HG03575 (cell line): ENCODE results near the gene CRMP1.

Experiments used
- ATAC-seq: cut with Tn5 transposase; IDR thresholded peaks from one replicate; pipeline ENCODE4 v1.9.1; 2021; ENCODE audit not compliant: unreplicated experiment, insufficient number of reproducible peaks, low FRiP score; ENCODE audit errors: extremely low read depth

CRMP1 gene

DNA sequence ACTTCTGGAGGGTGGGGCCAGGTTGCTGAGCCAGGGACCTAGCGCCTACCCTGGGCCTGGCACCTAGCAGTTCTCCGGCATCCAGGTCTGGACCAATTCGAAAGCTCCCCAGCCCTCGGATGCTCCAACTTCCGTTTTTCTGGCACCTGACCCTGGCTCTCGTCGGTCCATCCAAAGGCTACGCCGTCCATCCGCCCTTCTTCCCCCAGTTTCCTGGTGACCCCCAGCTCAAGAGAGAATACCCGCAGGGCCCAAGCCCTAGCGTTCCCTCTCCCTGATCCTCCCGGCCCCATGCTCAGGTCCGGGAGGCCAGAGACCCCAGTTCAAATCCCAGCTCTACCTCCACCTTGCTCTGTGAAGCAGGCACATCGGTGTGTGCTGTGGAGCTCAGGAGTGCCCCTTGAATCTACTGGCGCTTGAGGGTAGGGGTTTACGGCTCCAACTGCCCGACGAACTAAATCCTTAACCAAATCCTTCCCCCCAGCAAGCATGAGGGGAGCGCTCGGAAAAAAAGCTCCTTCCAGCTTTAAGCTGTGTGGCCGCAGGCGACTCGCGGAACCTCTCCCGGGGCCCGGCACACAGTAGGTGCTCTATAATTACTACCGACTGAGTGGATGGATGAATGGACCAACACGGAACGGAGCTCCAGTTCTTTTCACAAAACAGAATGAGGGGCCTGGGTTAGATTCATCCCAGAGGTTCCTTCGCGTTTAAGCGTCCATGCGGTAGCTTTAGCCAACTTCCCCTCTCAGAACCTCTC, 1.1 kb downstream of the CRMP1 start:
- ATAC-seq = no peak

DNA sequence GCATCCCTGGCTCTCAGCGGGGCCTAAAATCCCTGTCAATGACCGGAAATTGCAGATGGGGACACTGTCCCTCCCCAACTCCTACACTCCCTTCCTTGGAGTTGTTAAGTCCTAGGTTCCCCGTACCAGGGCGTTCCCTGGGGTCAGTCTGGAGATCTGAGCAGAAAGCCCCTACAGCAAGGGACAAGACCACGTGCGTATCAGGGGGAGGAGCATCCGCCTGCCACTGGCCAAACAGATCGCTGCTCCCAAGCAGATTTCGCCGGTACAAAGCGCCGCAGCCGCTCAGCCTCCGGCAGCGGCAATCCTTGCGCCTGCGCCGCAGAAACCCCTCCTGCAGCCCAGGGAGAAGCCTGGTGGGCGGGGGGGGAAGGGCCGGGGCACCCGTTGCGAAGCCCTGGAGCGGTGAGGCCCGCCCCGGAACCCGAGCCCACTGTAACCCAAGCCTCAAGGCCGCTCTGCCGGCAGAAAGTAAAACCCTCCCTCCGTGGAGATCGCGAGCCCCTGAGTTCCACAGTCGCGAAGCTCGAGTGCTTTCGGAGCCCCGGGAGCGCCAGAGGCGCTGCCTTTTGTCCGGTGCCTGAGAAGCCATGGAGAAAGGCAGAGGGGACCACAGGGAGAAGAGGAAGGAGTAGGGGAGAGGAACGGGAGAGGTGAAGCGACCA, 2.7 kb downstream of the CRMP1 start:
- ATAC-seq = no peak

DNA sequence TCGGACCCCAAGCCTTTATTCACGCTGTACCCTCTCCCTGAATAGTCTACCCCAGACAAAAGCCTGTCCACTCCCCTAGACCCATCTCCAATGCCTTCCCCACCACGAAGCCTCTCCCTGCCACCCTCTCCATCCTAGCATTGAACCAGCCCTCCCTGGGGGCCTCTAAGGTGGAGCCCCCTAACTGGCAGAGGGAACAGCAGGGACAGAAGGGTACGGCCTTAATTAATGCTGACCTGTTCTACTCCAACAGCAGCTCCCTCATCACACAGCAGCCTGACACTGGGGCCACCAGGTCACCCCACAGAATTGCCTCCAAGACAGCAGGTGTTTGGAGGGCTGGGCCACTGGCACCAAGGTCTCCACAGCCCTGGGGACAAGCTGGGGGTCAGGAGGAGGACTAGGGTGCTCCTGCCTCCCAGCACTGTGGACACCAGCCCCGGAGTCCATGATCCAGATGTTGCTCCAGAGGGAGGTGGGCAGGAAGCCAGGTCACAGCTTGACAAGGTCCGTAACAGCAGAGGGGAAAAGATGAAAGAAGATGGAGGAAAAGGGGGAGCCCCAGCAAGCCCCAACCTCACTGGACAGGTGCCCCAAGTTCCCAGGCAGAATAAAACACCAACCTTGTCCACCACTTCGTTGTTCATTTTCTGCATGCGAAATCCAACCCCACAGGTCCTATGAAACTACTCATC, 3.7 kb downstream of the CRMP1 start:
- no peak for ATAC-seq

DNA sequence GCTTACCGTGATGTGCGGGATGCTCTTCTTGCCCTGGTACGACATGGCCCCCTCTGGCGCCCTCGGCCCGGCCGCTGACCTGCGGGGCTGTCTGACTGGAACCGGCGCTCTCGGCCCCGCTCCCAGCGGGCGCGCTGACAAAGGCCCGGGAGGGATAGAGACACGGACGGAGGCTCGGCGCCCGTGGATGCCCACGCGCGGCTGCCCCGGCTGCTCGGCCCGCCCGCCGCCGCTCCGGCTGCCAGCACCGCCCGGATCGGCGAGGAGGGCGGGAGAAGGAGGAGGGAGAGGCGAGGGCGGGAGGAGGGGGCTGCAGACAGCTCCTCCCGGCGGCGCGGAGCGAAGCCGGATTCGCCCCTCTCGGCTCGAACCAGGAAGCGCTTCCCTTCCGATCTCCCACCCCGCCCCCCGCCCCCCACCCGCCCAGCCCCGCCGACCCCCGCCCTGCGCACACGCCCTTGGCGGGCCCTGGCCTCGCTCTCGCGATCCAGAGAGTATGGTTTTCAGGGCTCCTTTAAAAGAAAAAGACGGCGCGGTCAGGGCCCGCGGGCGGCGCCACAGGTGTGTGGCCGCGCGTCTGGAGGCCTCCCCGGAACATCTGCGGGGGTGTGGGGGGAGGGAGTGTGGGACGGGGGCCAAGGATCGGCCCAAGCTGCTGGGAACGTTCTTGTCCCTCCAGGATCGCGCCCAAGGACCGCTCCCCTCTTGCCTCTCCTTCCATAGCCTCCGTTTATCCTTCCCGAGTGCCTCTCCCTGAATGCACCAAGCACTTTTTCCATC, 4.5 kb downstream of the CRMP1 start:
- ATAC-seq = no peak

DNA sequence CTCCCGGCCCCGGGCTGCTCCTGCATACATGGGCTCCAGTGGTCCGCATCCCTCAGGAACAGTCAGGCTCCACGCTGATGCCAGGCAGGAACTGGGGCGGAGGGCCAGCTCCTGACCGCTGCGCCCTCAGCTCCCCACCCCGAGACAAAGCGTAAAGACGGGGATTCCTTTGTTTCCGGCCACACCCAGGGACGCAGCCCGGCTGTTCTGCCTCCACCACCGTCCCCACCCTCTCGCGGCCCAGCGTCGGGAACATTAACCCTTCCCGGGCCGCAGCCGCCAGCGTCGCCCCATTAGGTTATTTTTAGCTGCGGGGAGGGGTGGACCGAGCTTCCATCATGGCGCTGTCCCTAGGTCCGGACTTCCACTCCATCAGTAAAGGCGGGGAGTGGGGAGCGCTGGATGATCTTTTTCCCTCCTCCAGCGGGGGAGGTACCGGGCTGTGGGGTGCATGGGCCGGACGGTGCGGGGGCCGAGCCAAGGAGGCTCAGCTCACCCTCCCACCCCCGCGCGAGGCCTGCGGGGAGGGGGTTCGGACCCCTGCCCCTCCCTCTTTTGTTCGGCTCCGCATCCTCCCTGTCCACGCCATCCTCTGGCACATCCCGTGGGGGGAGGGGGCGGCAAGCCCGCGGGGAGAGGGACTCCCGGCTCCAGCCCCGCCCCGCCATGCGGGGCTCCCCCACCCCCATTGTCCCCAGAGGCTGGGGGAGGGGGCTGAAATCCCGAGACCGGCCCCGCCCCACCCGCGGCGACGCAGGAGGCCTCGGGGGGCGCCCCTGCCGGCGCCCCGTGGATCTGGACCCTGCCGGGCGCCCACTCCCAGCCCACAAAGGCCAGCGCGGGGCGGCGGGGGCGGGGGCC, 5.3 kb downstream of the CRMP1 start:
- ATAC-seq = no peak

DNA sequence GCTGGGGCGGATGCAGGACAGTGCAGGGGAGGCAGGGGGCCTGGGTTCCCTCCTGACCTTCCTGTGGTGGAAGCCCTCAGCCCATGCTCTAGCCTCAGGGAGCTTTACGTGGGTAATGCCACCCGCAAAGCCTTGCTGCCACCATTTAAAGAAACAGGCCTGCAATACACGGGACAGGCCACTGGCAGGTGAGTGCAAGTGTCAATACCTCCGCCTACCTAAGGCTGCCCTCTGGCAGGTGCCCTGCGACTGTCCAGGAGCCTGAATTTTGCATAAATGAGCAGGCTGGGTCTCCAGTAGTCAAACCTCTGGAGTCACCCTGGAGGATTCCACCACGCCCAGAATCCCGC, 5.9 kb downstream of the CRMP1 start:
- no peak for ATAC-seq

DNA sequence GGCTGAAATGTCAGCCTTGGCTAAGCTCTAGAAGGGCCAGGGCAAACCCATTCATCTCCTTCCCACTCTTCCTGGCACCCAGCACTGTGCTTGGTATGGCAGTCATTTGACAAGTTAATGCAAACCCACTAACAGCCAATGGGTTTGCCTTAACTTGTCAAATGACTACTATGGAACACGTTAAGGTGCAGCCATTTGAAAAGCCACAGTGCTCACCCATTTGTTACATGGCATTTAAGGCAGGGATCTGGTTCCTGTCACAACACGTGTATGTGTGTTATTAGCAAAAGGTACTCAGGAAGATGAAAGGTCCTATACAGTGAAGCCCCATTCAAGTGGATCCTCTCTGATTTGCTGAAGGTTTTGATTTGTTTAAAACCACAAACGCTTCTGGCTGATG, 7.2 kb downstream of the CRMP1 start:
- no peak for ATAC-seq

DNA sequence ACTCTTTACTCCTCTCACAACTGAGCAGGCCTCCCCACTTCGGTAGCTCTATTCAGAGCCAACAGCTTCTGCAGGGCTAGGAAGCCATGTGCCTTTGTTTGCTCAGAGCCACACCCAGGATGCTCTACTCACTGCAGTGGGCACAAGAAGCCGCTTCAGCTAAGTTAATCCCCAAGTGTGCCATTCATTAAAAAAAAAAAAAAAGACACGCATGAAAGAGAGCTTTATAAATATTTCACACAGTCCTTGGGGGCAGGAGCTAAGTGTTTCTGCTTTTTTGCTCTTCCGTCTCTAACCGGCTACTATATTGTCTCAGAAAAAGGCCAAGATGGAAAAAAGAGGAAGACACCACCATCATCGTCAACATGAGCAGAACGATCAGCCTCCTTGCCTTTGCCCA, 8.1 kb downstream of the CRMP1 start:
- no peak for ATAC-seq

DNA sequence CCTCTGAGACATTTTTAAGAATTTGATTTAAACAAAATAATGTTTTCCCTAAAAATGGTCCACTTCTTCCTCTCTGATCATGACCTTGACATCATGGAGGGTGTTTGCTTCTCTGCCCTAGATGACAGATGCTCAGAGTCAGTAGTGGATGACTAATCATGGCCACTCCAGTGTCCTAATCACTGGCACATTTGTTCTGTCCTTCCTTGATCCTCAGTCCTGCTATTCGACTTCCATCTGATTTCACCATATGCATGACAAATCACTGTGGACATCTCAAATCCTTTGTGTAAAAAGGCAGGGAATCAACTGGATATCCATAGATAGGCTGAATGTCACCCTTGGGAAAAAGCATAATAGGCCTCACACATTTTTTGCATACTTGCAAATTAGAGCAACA, 9.0 kb downstream of the CRMP1 start:
- ATAC-seq = no peak

DNA sequence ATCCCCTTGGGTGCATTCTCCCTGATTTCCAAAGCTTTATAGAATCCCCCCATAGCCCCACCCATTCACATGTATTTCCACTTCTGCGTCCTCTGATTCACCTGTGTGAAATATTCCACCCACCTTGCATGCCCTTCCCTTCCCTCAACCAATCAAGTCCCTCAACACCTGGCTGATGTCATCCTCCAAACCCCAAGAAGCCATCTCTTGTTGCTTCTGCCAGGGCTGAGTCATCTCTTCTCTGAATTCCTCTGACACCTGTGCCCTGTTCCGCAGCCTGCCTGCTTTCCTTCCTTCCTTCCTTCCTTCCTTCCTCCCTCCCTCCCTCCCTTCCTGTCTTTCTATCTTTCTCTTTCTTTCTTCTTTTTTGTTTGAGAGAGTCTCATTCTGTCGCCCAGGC, 9.9 kb downstream of the CRMP1 start:
- ATAC-seq = no peak

DNA sequence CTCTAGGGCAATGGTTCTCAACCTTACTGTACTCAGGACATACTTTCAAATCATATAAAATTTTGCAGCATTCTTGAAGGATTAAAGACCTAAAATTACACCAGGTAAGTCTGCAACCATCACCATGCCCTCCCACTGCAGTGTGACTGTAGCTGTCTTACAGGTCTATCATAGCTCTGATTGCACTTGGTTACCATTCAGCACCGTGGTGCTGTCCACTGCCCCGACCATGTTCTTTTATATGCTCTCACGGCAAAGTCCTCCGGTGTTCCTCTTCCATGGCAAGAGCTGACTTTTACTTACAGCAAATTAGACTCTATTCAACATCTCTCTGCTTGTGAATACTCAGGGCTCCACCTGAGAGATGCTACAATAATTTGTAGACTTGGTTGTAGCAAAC, 11.5 kb downstream of the CRMP1 start:
- no peak for ATAC-seq

DNA sequence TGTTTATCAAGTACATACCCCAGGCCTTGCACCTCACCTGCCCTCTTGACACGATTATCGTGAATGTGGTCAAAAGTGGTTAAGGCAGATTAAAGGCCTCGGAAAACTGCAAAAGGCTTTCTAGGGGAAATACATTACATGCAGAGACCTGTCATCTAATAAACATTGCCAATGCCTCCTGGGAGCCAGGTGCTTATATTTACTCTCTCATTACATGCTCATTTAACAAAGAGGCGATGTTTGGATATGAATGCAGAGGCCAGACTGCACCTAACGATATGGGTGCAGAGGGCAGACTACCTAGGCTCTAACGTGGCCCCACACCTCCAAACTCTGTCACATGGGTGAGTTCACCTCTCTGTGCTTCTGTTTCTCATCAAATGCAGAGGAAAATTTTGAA, 14.5 kb downstream of the CRMP1 start:
- ATAC-seq = no peak

DNA sequence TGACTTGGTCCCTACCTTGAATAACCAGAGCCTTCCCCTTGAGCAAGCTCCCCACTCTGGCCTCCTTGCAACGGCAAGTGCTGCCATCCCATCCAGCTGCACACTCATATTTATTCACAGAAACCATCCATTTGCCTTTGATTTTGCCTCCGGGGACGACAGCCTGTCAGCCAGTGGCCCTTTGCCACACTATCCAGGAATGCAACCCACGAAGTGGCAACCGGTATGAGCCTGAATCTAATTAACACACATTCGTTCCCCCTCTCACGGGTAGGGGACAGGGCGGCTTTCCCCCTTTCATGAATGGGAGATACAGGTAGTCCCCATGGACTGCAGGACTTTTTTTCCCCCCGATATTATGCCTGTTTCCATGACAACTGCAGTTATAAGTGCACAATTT, 15.5 kb downstream of the CRMP1 start:
- no peak for ATAC-seq

DNA sequence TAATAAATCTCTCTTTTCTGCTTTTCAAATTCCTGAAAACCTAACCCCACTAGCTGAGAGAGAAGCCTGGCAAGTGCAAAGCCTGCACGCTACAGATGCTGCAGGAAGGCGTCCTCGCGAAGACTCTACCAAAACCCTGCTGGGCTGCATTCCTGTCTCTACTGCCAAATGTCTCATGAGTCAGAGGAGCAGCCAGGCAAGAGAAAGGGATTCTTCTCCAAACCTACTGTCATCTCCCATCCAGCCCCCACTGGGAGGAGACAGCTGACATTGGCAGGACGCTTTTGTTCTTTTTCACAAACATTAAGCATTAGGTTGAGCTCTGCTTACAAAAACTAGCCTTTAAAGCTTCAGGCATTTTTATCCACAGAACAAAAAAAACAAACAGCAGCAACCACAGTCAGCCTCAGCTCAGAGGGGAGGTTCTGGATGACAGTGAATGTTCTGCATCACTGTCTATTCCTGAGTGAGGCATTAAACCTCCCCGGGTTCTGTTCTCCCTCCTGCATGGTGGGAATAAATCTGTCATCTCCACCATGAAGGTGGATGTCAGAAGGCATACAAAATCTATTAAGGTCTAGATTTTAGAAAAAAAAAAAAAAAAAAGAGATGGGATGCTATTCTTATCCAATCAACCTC, 18.0 kb downstream of the CRMP1 start:
- no peak for ATAC-seq

DNA sequence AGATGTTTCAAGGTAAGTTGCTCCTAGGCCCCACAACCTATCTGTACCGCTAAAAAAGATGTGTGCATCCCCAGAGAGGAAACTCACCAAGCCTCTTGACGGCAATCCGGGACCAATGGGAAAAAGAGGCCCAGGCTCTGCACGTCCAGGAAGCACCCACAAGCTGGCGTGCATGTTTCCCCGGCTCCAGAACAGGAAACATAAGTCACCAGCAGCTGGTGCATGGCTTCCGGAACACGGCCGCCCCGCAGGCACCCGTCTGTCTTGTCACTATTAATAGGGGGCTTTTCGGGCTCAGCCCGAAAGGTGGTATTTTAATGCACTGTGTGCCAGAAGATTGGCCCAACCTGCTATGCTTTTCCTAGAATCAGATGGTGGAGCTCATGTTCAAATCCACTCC, 22.2 kb downstream of the CRMP1 start:
- ATAC-seq = no peak

DNA sequence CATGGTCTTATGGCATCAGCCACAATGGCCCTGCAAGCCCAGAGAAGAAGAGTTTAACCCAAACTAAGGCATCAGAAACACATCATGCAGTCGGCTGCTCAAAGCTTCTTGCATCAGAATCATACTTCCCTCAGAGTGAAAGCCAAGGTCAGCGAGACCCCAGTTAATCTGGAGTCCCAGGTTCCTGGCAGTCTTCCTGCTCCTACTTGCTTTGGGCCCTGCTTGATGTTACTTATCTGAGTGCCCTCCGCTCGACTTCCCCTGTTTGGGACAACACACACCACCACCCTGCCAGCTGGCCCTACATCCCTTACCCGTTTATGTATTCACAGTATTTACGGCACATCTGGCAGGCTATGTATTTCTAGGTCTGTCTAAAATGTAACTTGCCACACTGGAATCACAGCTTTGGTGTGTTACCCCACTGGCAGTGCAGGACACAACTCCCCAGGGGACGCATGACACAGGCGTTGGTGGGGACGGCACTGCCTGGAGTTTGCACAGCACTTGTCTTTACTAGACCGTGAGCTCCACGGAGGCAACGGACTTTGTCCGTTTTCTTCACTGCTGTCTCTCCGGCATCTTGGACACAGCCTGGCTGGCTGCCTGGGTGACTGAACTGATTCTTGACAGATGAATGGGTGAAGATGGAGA, 22.8 kb downstream of the CRMP1 start:
- no peak for ATAC-seq

DNA sequence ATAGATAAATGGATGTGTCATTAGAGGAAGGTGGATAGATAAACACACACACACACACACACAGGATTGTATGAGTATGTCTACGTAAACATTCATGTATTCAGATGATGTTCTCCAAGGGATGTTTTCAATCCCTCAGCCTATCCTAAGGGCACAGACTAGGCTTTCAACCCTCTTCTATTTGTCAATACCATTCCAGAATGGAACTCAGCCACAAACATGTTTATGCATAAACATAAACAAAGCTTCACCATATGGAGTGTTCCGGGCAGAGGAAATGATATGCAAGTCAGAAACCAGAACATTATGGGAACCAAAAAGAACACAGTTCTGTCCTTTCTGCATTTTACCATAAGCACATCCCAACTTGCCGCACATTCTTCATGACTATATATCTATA, 25.0 kb downstream of the CRMP1 start:
- ATAC-seq = no peak
